HG03196 (cell line): Measurements from ENCODE around the gene KDELR1.
"Not testable (repeated sequence)": the region's sequence is repeated elsewhere in the genome, so short reads cannot be mapped to it uniquely, and the experiment has no call there.

ENCODE experiments used
- ATAC-seq: cut with Tn5 transposase; IDR thresholded peaks from one replicate; pipeline ENCODE4 v1.9.1; 2021; ENCODE audit not compliant: unreplicated experiment

Gene KDELR1

DNA sequence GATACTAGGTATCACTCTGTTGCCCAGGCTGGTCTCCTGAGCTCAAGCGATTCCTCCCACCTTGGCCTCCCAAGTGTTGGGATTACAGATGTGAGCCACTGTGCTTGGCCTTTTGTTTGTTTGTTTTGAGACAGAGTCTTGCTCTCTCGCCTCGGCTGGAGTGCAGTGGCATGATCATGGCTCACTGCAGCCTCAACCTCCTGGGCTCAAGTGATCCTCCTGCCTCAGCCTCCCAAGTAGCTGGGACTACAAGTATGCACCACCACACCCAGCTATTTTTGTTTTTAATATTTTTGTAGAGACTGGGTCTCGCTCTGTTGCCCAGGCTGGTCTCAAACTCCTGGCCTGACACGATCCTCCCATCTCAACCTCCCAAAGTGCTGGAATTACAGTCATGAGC, 19.6 kb downstream of the KDELR1 start:
- not testable (repeated sequence) for ATAC-seq

- no peak for ATAC-seq
These were observed 20.0 kb downstream of the KDELR1 start for GRCh38 chr19:48371367-48371766.

DNA sequence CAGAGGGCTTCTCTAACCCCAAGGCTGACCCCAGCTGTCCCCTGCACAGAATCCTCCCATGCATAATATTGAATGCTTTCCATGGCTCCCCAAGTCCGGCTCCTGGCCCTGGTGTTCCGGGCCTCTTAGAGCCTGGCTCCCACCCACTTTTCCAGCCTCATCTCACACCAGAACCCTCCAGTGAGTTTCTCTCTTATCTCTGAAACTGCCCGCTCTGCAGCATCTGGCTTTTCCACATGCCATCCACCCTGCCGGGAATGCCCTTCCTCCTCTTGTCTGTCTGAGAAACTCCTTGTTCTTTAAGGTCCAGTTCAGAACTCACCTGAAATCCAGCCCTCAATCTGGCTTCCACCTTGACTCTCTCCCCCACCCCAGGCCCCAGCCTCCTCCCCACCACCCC, 20.4 kb downstream of the KDELR1 start:
- ATAC-seq = no peak

DNA sequence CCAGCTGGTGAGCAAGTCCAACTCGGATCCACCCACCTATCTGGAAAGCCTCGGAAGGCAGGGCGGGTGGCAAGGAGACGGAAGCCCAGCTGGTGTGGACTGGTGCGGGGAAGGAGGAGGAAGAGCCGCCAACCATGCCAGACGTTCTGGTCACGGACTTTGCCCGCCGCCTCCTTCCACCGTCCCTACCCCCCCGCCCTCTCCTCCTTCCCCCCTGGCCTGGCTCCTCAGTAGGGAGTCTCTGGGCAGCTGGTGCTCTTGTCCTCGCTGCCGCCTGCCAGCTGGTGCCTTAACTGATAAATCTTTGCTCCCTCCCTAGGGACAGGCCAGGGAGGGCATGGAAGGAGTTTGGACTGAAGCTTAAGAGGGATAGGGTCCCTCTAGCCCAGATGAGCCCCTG, 22.4 kb downstream of the KDELR1 start:
- ATAC-seq = no peak

DNA sequence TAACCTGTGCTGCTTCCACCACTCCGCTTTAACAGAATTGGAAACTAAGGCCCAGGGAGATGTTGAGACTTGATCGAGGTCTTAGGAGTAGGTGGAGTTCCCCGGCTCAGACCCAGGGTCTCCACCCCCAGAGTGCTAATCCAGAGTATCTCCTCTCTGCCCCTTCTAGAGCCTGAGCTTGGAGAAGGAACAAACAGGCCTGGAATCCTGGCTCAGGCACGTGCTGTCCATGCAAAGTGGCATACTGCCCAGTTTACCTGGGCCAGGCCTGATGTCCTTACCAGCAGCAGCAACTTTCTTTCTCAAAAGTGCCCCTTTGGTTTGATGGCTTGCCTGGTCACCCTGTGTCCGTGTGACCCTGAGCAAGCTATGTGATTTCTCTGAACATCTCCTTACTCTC, 23.5 kb downstream of the KDELR1 start:
- no peak for ATAC-seq

- ATAC-seq = no peak
These were observed 25.7 kb downstream of the KDELR1 start for GRCh38 chr19:48365602-48366001.

- no peak for ATAC-seq
These were observed 26.6 kb downstream of the KDELR1 start for GRCh38 chr19:48364598-48365348.

DNA sequence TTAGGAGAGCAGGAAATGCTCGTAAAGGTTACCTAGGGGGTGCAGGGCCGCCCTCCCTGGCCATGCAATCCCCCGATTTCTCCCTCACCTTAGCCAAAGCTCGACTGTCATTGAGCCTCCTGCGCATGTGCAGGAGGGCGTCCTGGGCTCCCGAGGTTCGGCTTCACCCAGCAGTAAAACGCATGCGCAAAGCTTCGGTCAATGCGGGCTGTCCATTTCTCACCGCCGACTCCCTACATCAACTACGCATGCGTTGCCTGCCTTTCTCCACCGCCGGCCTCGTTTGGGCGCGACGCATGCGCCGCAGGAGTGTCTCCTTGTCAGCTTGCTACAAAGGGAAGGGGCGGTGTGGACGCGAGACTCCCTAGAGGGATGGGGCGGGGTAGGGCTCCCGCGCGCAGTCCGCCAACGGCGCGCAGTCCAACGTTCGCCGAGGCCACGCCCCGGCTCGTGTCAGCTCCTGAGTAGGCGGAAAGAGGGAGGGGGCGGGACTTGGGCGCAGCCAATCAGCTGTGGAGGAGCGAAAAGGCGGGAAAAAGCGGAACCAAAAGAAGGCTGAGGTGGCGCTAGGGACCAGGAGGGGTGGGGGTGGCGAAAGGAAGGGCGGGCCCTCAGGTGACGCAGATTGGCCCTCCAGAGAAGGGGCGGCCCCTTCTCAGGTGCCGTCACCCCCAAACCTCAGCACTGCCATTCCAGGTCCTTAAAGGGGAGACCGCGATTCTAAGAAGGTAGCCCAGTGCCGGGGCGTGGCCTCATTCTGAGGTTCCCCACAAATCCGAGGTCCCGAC, 27.3 kb downstream of the KDELR1 start, which contains the start of the genes SYNGR4 and TMEM143:
Gene SYNGR4 (plus strand): TSS at position 558 of the 788 bp plus-strand sequence. CDS start 1,476 bp downstream, outside the sequence.
Gene TMEM143 (minus strand): TSS at position 131 of the 788 bp plus-strand sequence. CDS start 20 bp downstream, at position 111.
- peak; percentile 81 for ATAC-seq

- peak; percentile 9 for ATAC-seq
These were observed 27.9 kb downstream of the KDELR1 start for GRCh38 chr19:48363500-48363809.

- peak; percentile 52 for ATAC-seq
These were observed 28.4 kb downstream of the KDELR1 start for GRCh38 chr19:48362716-48363499.

GRCh38 chr19:48361912-48362311, 29.4 kb downstream of the KDELR1 start:
- ATAC-seq = no peak

DNA sequence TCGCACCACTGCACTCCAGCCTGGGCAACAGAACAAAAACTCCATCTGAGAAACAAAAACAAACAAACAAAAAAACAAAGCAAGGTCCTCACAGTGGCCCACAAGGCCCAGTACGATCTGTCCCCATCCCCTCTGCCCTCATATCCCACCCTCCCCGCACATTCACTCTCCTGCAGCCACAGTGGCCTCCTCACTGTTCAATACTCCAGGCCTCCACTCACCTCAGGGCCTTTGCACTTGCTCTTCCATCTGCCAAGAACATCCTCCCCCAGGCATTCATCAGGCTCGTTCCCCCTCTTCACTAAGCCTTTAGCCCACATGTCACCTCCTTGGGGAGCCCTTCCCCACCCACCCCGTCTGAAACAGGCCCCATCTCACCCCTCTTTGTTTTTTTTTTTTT, 32.2 kb downstream of the KDELR1 start:
- no peak for ATAC-seq

GRCh38 chr19:48355365-48355954, 35.9 kb downstream of the KDELR1 start:
- no peak for ATAC-seq

DNA sequence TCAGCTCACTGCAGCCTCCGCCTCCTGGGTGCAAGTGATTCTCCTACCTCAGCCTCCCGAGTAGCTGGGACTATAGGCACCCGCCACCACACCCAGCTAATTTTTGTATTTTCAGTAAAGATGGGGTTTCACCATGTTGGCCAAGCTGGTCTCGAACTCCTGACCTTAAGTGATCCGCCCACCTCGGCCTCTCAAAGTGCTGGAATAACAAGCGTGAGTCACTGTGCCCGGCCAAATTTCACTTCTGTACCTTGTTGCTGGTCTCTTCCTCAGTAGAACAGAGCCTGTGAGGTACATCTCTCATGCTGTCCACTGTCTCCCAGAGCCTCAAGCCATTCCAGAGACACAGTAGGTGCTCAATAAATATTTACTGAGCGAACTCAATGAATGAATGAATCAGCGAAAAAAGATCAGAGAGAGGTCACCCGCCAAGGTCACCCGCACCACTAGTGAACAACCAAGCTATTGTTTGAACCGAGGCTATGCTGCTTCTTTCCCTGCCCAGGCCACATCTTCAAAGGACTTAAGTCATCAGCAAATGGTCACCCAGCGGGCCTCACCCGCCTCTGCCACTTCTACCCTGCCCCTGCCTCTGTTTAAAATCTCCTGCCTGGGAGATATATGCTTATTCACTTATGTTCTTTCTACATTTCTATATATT, 36.9 kb downstream of the KDELR1 start:
- no peak for ATAC-seq

DNA sequence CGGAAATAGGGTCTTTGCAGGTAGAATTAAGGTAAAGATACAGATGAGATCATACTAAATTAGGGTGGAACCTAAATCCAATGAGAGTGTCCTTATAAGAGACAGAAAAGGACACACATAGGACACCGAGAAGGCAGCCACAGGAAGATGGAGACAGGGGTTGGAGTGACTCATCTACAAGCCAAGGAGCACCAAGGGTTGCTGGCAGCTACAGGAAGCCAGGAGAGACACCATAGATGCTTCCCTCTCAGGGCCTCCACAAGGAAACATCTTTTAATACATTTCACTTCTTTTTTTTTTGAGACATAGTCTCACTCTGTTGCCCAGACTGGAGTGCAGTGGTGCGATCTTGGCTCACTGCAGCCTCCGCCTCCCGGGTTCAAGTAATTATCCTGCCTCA, 37.7 kb downstream of the KDELR1 start:
- ATAC-seq = no peak

DNA sequence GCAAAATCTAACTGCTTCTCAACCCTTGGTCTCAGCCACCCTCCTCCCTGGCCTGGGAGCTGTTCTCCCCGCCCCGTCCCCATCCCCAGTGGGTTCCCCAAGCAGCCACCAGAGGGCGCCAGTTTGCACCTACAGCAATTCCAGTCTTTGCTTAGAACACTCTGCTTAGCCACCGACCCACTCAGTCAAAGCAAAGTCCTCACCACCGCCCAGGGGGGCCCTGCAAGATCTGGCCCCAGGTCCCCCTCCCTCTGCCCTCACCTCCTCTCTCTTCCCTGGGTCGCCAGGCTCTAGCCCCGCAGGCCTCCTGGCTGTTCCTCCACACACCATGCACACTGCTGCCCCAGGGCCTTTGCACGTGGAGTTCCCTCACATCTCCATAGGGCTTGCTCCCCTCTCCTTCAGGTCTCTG, 40.0 kb downstream of the KDELR1 start:
- ATAC-seq = no peak

GRCh38 chr19:48350856-48351255, 40.5 kb downstream of the KDELR1 start:
- ATAC-seq = no peak

GRCh38 chr19:48348737-48349136, 42.6 kb downstream of the KDELR1 start:
- no peak for ATAC-seq

DNA sequence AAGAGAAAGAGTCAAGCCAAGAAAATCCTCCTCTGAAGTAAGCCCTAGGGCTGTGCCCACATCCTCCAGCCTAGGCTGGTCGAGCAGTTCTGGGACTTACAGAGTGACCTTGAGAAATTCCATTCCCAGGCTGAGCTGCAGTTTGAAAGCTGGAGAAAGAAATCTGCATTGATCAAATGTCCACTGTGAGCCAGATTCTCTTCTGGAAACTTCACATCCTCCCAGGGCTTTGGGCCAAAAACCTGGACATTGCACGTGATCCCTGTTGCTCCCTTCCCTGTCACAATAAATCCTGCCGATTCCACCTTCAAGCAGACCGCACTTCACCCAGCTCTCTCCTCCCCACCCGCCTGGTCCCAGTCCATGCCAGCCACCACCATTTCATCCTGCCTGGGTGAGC, 43.3 kb downstream of the KDELR1 start:
- ATAC-seq = no peak

- ATAC-seq = no peak
These were observed 45.2 kb downstream of the KDELR1 start for GRCh38 chr19:48346191-48346590.

- ATAC-seq = no peak
These were observed 46.5 kb downstream of the KDELR1 start for GRCh38 chr19:48344892-48345291.
